AG04449 (cell line): ENCODE results near the gene MEGF8.

Experiments used
- CTCF ChIA-PET: fragments of 350-600 bp; formaldehyde crosslinking; extraction: SDS; loops from one replicate; lab custom pipeline; 2021; ENCODE audit warnings: antibody characterized with exemption; lab: Yijun Ruan, JAX
- POLR2A ChIA-PET: fragments of 400-600, 350-600 bp; formaldehyde crosslinking; extraction: SDS; loops from one replicate; lab custom pipeline; 2020; ENCODE audit warnings: antibody characterized with exemption, inconsistent platforms; lab: Yijun Ruan, JAX
- DNase-seq: peaks from one replicate; pipeline ENCODE4 v3.0.0-alpha.2; 2010; ENCODE audit warnings: low read depth, low spot score
- H3K4me3 ChIP-seq: 2 replicates; pipeline ENCODE4 v1.5.1; 2011; ENCODE audit warnings: low read depth, mild to moderate bottlenecking, control low read depth, low read length
- TF ChIP-seq, protein P1 (sequence below): IDR thresholded peaks from one replicate; pipeline ENCODE4 v1.5.1; 2011; ENCODE audit warnings: mild to moderate bottlenecking, moderate library complexity, low read length, control low read depth, inconsistent platforms; ENCODE audit not compliant: insufficient read depth; ENCODE audit errors: missing control alignments

The MEGF8 gene

DNA sequence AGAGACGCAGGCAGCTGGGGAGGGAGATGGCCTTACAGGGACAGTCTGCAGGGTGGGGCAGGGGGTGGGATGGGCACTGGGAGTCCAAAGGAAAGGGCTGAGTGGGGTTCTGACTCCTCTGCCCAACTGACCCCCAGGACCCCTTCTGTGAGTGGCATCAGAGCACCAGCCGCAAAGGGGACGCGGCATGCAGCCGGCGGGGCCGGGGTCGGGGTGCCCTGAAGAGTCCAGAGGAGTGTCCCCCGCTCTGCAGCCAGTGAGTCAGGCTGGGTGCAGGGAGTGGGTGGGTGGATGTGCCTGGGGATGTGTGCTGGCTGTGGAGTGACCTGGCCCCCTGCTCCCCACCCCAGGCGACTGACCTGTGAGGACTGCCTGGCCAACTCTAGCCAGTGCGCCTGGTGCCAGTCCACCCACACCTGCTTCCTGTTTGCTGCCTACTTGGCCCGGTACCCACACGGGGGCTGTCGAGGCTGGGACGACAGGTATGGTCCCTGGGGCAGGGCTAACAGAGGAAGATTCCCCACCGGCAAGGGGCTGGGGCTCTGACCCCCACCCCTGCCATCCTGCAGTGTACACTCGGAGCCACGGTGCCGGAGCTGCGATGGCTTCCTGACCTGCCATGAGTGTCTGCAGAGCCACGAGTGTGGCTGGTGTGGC is 25.8 kb downstream of the MEGF8 start:
- TF ChIP-seq, protein P1, sequence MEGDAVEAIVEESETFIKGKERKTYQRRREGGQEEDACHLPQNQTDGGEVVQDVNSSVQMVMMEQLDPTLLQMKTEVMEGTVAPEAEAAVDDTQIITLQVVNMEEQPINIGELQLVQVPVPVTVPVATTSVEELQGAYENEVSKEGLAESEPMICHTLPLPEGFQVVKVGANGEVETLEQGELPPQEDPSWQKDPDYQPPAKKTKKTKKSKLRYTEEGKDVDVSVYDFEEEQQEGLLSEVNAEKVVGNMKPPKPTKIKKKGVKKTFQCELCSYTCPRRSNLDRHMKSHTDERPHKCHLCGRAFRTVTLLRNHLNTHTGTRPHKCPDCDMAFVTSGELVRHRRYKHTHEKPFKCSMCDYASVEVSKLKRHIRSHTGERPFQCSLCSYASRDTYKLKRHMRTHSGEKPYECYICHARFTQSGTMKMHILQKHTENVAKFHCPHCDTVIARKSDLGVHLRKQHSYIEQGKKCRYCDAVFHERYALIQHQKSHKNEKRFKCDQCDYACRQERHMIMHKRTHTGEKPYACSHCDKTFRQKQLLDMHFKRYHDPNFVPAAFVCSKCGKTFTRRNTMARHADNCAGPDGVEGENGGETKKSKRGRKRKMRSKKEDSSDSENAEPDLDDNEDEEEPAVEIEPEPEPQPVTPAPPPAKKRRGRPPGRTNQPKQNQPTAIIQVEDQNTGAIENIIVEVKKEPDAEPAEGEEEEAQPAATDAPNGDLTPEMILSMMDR: no peak
- no peak for DNase-seq
- CTCF ChIA-PET: no interaction called here
- POLR2A ChIA-PET: no interaction called here
- no peak overlapping the region for H3K4me3 ChIP-seq

DNA sequence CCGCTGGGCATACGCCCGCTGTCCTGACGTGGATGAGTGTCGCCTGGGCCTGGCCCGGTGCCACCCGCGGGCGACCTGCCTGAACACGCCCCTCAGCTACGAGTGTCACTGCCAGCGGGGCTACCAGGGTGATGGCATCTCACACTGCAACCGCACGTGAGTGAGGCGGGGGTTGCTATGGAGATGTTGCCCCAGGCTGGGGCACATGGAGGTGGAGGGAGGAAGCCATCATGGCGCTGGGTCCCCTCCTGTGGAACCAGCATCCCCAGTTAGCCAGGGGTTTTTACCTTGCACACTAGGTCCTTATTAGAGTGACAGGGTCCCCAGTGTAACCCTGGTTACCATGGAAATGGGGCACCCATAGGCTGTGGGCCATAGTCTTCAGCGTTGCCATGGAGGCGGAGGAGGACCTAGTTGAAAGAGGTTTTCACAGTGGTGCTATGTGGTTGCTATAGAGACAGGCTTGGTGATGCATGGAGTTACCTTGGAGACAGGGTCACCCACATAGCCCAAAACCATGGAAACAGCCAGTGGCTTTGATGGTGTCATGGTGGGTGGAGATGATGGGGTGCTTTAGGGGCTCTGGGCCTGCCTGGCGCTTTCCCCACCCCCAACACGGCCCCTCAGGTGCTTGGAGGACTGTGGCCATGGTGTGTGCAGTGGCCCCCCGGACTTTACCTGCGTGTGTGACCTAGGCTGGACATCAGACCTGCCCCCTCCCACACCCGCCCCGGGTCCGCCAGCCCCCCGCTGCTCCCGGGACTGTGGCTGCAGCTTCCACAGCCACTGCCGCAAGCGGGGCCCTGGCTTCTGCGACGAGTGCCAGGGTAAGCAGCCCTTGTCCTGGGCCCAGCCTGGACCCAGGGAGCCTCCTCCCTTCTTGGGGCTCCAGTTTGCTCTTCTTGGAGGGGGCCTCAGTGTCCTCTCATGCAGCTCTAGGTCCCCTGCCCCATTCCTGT is 27.1 kb downstream of the MEGF8 start:
- TF ChIP-seq, protein P1: no peak
- CTCF ChIA-PET: no interaction called here
- no peak for DNase-seq
- POLR2A ChIA-PET: no interaction called here
- H3K4me3 ChIP-seq: no peak overlapping the region

DNA sequence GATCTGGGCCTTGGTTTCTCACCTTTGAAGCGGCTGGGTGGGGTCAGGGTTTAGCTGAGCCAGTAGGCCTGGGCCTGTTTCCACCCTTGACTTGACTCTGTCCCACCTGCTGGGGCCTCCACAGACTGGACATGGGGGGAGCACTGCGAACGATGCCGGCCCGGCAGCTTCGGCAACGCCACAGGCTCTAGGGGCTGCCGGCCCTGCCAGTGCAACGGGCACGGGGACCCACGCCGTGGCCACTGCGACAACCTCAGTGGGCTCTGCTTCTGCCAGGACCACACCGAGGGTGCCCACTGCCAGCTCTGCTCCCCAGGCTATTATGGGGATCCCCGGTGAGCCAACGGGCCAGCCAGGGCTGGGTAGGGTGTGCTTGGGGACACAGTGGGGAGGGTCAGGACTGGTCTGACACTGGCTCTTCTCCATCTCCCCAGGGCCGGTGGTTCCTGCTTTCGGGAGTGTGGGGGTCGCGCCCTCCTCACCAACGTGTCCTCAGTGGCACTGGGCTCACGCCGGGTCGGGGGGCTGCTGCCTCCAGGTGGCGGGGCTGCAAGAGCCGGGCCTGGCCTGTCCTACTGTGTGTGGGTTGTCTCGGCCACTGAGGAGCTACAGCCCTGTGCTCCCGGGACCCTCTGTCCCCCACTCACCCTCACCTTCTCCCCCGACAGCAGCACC is 28.0 kb downstream of the MEGF8 start:
- DNase-seq: no peak
- ChIA-PET CTCF (interaction anchor here (1.2 to 2.6 kb wide), 3 partner anchors 24 to 221 kb away, joined by 3 to 9 read pairs (median 3); no protein-coding TSS in a partner anchor), POLR2A (no interaction called here)
- TF ChIP-seq, protein P1: no peak
- H3K4me3 ChIP-seq: no peak overlapping the region

DNA sequence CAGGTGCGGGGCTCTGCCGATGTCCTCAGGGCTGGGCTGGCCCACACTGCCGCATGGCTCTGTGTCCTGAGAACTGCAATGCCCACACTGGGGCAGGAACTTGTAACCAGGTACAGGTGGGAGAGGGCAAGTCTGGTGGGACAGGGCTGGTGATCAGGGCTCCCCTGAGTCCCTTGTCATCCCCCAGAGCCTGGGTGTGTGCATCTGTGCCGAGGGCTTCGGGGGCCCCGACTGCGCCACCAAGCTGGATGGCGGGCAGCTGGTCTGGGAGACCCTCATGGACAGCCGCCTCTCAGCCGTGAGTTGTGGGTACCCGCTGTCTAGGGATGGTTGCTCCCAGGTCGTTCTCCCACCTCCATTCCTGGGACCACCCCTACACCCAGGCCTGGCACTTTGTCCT is 30.5 kb downstream of the MEGF8 start:
- POLR2A ChIA-PET: no interaction called here
- CTCF ChIA-PET: interaction anchor here (2.6 kb wide), 1 partner anchor 45 kb away, joined by 9 read pairs; no protein-coding TSS in a partner anchor

DNA sequence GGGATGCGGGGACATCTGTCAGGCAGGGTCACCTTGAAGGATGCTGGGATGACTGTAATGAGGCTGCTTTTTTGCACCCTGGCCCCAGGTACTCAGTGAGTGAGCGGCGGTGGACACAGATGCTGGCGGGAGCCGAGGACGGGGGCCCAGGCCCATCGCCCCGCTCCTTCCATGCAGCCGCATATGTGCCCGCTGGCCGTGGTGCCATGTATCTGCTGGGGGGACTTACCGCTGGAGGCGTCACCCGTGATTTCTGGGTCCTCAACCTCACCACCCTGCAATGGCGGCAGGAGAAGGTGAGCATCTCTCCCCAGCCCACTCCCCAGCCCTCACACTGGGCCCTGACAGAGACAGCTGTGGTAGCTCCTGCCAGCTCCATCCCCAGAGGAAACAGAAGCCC is 31.3 kb downstream of the MEGF8 start:
- ChIA-PET CTCF (no interaction called here), POLR2A (no interaction called here)
- TF ChIP-seq, protein P1: no peak
- DNase-seq: no peak
- H3K4me3 ChIP-seq: no peak overlapping the region

More for the DNA sequence above, 30.5 kb downstream of the MEGF8 start:
- TF ChIP-seq, protein P1: no peak
- no peak overlapping the region for H3K4me3 ChIP-seq
- DNase-seq: no peak
